C4-2B (cell line): ENCODE measurements around the gene EXOSC5.

ENCODE experiments used
- CTCF ChIP-seq: fragments of 450-650 bp; conservative IDR thresholded peaks from 2 replicates; pipeline ENCODE4 v1.5.1; 2017; ENCODE audit warnings: mild to moderate bottlenecking
- ZFX ChIP-seq: fragments of 450-650 bp; IDR thresholded peaks from 2 replicates; pipeline ENCODE4 v1.6.1; 2017

DNA sequence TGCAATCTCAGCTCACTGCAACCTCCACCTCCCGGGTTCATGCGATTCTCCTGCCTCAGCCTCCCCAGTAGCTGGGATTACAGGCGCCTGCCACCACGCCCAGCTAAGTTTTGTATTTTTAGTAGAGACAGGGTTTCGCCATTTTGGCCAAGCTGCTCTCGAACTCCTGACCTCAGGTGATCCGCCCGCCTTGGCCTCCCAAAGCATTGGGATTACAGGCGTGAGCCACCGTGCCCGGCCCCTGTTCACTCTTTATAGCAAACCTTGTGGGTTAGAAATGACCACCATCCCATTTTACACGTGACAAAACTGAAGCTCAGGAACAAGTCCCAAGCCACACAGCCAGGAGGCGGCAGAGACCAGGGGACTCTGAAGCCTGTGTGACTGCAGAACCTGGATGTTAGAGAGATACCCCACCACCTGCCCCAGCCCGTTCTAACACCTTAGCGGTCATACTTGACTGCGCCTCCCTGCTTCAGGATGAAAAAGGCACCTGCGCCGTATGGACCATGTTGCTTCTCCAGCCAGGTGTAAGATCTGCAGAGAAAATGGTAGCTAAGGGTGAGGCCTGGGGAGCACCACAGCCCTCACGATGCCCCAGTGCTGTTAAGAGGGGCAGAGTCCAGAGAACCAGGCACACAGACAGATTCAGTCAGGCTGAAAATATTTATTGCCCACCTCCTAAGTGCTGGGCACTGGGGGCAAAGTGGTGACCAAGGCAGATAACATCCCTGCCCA is 38.9 kb upstream of the EXOSC5 start:
- TF ChIP-seq CTCF (no peak), ZFX (no peak)
